IPS DF 4.7 (cell line): ENCODE data around the gene C2orf68.
"Not testable (repeated sequence)": the region's sequence is repeated elsewhere in the genome, so short reads cannot be mapped to it uniquely, and the experiment has no call there.

Experiments
- DNase-seq: peaks from one replicate; pipeline ENCODE4 v3.0.0-alpha.2; 2013; ENCODE audit warnings: low spot score; ENCODE audit errors: extremely low read depth

Gene C2orf68

GRCh38 chr2:85631316-85631715 is 19.4 kb upstream of the C2orf68 start:
- no peak for DNase-seq

GRCh38 chr2:85628658-85629057 is 16.8 kb upstream of the C2orf68 start:
- no peak for DNase-seq

- no peak for DNase-seq
Observed at GRCh38 chr2:85623991-85624390, 12.1 kb upstream of the C2orf68 start.

- no peak for DNase-seq
Observed at GRCh38 chr2:85621338-85621737, 9.5 kb upstream of the C2orf68 start.

- DNase-seq: no peak
Observed at GRCh38 chr2:85619617-85620016, 7.8 kb upstream of the C2orf68 start.

- DNase-seq: not testable (repeated sequence)
Observed at GRCh38 chr2:85617723-85618122, 5.9 kb upstream of the C2orf68 start.

- no peak for DNase-seq
Observed at GRCh38 chr2:85615413-85615728, 3.5 kb upstream of the C2orf68 start.

- DNase-seq: not testable (repeated sequence)
Observed at GRCh38 chr2:85614757-85615156, 2.9 kb upstream of the C2orf68 start.

- no peak for DNase-seq
Observed at GRCh38 chr2:85613717-85614515, 2.0 kb upstream of the C2orf68 start.

GRCh38 chr2:85611217-85611704 is 605 bp downstream of the C2orf68 start:
- no peak for DNase-seq

- DNase-seq: no peak
Observed at GRCh38 chr2:85607268-85608215, 4.3 kb downstream of the C2orf68 start.

- no peak for DNase-seq
Observed at GRCh38 chr2:85606116-85606455, 5.8 kb downstream of the C2orf68 start.

- no peak for DNase-seq
Observed at GRCh38 chr2:85605406-85606115, 6.3 kb downstream of the C2orf68 start.

GRCh38 chr2:85604568-85605339 is 7.1 kb downstream of the C2orf68 start:
- no peak for DNase-seq

- DNase-seq: not testable (repeated sequence)
Observed at GRCh38 chr2:85604133-85604444, 7.8 kb downstream of the C2orf68 start.

- DNase-seq: no peak
Observed at GRCh38 chr2:85602476-85603234, 9.2 kb downstream of the C2orf68 start, which contains the start of gene TMEM150A. Gene TMEM150A (minus strand): TSS chr2:85602698. CDS start chr2:85601948, 750 bp downstream.

GRCh38 chr2:85601771-85602475 is 9.9 kb downstream of the C2orf68 start:
- DNase-seq: no peak

- no peak for DNase-seq
Observed at GRCh38 chr2:85600951-85601770, 10.7 kb downstream of the C2orf68 start.

- no peak for DNase-seq
Observed at GRCh38 chr2:85600235-85600575, 11.7 kb downstream of the C2orf68 start.
